Activated naive CD4-positive, alpha-beta T cell (primary cell): ENCODE results near the gene HSPB6.

Experiments used
- DNase-seq, 4 experiments: peaks; one replicate each; lab custom pipeline; 2025; lab: John Stamatoyannopoulos, UW

The HSPB6 gene

GRCh38 chr19:35767288-35768081 is 10.7 kb upstream of the HSPB6 start:
- no peak for DNase-seq

- DNase-seq = no peak
Measured at GRCh38 chr19:35766571-35767104, 9.8 kb upstream of the HSPB6 start.

- no peak for DNase-seq
Measured at GRCh38 chr19:35764432-35765315, 7.8 kb upstream of the HSPB6 start.

GRCh38 chr19:35760711-35761349 is 4.0 kb upstream of the HSPB6 start:
- DNase-seq = no peak

- no peak for DNase-seq
Measured at GRCh38 chr19:35759697-35760096, 2.9 kb upstream of the HSPB6 start.

GRCh38 chr19:35757749-35758608 is 1.1 kb upstream of the HSPB6 start, which contains the start of gene PROSER3:
Gene PROSER3, plus strand, starts transcription at chr19:35758176. Its CDS starts 40 bp downstream, at chr19:35758216.
- DNase-seq = peak; percentile 84 to 97 (median 92)

GRCh38 chr19:35757231-35757748 is 461 bp upstream of the HSPB6 start:
- DNase-seq = no peak

GRCh38 chr19:35755550-35756376 is 1.1 kb downstream of the HSPB6 start:
- peak in 2 of 4 experiments; percentile 24 to 58 for DNase-seq

- DNase-seq = no peak
Measured at GRCh38 chr19:35755131-35755549, 1.7 kb downstream of the HSPB6 start.

- no peak for DNase-seq
Measured at GRCh38 chr19:35754370-35755130, 2.3 kb downstream of the HSPB6 start.

GRCh38 chr19:35753634-35754369 is 3.0 kb downstream of the HSPB6 start:
- DNase-seq = no peak

GRCh38 chr19:35752746-35753350 is 4.0 kb downstream of the HSPB6 start:
- no peak for DNase-seq

GRCh38 chr19:35751839-35752745 is 4.7 kb downstream of the HSPB6 start:
- DNase-seq = no peak

- DNase-seq = no peak
Measured at GRCh38 chr19:35750167-35750566, 6.7 kb downstream of the HSPB6 start.

- peak; percentile 90 to 97 (median 94) for DNase-seq
Measured at GRCh38 chr19:35748106-35749020, 8.5 kb downstream of the HSPB6 start, which contains the start of gene LIN37. Gene LIN37, plus strand, starts transcription at chr19:35748576. Its CDS starts 149 bp downstream, at chr19:35748725.

- no peak for DNase-seq
Measured at GRCh38 chr19:35746531-35746930, 10.3 kb downstream of the HSPB6 start.
